ACC112 (cell line): Measurements from ENCODE around the gene ACACA.

ENCODE experiments used
- H2AFZ ChIP-seq: fragments of 200-600 bp; sonication (generic); one replicate; pipeline ENCODE4 v1.6.0; 2017; ENCODE audit warnings: antibody characterized with exemption, low read length; ENCODE audit not compliant: unreplicated experiment
- H3K27ac ChIP-seq: fragments of 200-600 bp; sonication (generic); 2 replicates; pipeline ENCODE4 v1.5.1; 2014; ENCODE audit warnings: low read depth, mild to moderate bottlenecking, antibody characterized with exemption, low read length, moderate library complexity
- H3K27me3 ChIP-seq: fragments of 200-600 bp; sonication (generic); 2 replicates; pipeline ENCODE4 v1.6.1; 2014; ENCODE audit warnings: mild to moderate bottlenecking, antibody characterized with exemption, low read length, moderate library complexity, mixed read lengths; ENCODE audit not compliant: insufficient read depth
- H3K36me3 ChIP-seq: fragments of 200-600 bp; sonication (generic); 2 replicates; pipeline ENCODE4 v1.6.1; 2016; ENCODE audit warnings: mild to moderate bottlenecking, antibody characterized with exemption, low read length, moderate library complexity, mixed read lengths; ENCODE audit not compliant: insufficient read depth
- H3K4me1 ChIP-seq: fragments of 200-600 bp; sonication (generic); one replicate; pipeline ENCODE4 v1.6.1; 2016; ENCODE audit warnings: low read length, mixed read lengths; ENCODE audit not compliant: insufficient read depth, unreplicated experiment, control insufficient read depth
- H3K4me3 ChIP-seq: fragments of 200-600 bp; sonication (generic); 2 replicates; pipeline ENCODE4 v1.5.1; 2014; ENCODE audit warnings: mild to moderate bottlenecking, low read depth, low read length
- H3K79me2 ChIP-seq: fragments of 200-600 bp; sonication (generic); one replicate; pipeline ENCODE4 v1.6.0; 2016; ENCODE audit warnings: low read length; ENCODE audit not compliant: control insufficient read depth, unreplicated experiment, insufficient read depth

ACACA gene

DNA sequence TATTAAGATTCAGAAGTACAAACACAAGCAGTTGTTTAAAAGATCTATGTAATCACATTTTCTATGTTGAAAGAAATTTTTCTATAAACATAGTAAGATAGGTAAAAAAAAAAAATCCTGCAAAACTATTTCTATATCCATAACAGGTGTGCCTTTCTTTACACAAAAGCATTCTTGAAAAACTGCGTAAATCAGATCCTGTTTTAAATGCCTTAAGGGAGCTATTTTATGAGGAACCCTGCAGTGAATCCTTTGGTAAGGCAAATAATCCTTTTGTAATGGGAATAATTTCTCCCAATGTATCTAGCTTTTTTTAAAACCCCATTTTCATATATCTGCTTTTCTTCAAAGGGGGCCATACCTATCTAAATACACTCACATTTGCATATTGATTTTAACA, 300.6 kb downstream of the ACACA start:
- H3K27me3 ChIP-seq: no peaks in the 10 kb centered on the region
- no peak overlapping the region for H3K4me3 ChIP-seq
- H3K79me2 ChIP-seq: no peaks in the 10 kb centered on the region
- no peak overlapping the region for H2AFZ ChIP-seq
- no peaks in the 10 kb centered on the region for H3K4me1 ChIP-seq
- no peak overlapping the region for H3K27ac ChIP-seq
- H3K36me3 ChIP-seq: peaks cover 8% of the 10 kb centered on the region

DNA sequence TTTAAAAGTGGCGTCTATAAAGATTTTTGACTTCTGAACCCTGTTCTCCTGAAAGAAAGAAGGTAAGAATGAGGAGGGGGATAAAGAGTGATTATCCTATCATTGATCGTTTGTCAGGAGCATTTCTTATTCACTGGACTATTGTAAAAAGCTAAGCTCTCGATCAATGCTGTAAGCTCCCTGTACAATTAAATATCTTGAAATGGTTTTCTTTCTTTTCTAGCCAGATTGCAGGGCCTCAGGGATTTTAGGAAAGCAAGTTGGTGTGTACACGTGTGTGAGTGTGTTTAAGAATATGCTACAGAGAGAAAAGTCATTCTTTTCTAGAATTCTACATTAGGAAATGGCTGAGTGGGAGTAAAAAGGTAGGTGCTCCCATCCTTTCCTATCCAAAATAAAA, 303.4 kb downstream of the ACACA start:
- no peak overlapping the region for H3K4me3 ChIP-seq
- no peak overlapping the region for H3K27ac ChIP-seq
- H2AFZ ChIP-seq: no peak overlapping the region
- no peaks in the 10 kb centered on the region for H3K4me1 ChIP-seq
- peaks cover 3% of the 10 kb centered on the region for H3K36me3 ChIP-seq
- no peaks in the 10 kb centered on the region for H3K27me3 ChIP-seq
- no peaks in the 10 kb centered on the region for H3K79me2 ChIP-seq

DNA sequence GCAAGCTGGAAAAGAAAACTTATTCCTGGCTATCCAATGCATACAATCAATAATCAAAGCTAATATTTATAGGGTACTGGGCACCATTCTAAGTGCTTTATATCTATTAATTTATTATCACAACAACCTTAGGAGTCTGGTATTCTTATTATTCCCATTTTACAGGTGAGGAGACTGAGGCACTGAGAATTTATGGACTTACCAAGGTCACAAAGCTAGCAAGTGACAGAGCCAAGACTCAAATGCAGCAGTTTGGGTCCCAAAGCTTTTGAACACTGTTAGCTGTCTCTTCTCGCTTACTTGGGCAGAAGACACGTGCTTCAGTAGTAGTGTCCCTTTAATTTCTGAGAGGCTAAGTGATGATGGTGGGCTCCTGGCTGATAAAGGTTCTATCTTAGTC, 305.3 kb downstream of the ACACA start:
- Histone ChIP-seq H3K27ac (no peak overlapping the region), H3K36me3 (peaks cover 6% of the 10 kb centered on the region; the same call in 1 of the 2 replicates), H3K4me1 (no peaks in the 10 kb centered on the region), H3K4me3 (no peak overlapping the region), H2AFZ (no peak overlapping the region), H3K79me2 (no peaks in the 10 kb centered on the region), H3K27me3 (no peaks in the 10 kb centered on the region)

DNA sequence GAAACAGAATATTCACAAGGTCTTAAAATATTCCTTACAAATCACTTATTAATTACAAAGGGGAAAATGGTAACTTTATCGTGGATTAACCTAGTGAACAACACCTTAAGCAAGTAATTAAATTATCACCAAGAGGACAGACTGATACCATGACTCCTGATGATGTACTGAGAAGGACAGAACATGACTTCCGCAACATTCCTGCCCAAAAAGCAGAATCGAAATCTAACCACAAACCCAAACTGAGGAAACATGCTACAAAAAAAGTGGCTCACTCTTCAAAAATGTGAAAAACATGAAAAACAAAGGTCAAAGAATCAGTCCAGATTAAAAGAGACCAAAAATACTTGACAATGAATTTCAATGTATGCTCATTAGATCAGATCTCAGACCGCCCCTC, 306.4 kb downstream of the ACACA start:
- Histone ChIP-seq H3K36me3 (peaks cover 6% of the 10 kb centered on the region; the same call in 1 of the 2 replicates), H3K4me1 (no peaks in the 10 kb centered on the region), H3K27me3 (no peaks in the 10 kb centered on the region), H2AFZ (no peak overlapping the region), H3K79me2 (no peaks in the 10 kb centered on the region), H3K4me3 (no peak overlapping the region), H3K27ac (no peak overlapping the region)

DNA sequence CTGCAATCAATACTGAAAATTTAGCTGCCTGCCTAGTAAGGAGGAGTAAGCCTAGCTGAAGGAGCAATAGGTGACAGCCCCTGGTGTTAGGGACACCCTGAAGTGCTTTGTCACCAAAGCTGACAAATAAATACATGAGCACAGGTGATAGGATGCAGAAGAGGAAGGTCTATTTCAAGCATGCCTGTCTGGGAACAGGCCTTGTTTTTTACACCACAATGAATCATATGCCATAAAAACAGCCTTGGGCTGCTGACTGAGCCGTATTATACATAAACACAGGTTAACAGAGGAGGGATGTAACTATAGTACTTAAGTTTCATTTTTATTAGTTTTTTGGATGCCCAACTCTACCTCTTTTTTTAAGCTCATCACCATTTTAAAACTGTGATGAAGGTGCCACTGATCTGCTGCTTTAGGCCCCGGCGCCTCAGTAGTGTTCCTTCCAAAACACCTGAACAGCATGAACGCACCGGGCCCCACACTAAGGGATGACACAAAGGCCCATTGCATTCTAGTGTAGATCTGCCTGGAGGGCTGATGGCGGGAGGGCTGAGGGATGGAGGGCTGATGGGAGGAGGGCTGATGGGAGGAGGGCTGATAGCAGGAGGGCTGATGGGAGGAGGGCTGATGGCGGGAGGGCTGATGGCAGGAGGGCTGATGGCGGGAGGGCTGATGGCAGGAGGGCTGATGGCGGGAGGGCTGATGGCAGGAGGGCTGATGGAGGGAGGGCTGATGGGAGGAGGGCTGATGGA, 307.5 kb downstream of the ACACA start:
- H2AFZ ChIP-seq: no peak overlapping the region
- no peaks in the 10 kb centered on the region for H3K4me1 ChIP-seq
- H3K36me3 ChIP-seq: peaks cover 3% of the 10 kb centered on the region; the same call in 1 of the 2 replicates
- no peaks in the 10 kb centered on the region for H3K27me3 ChIP-seq
- no peak overlapping the region for H3K4me3 ChIP-seq
- no peaks in the 10 kb centered on the region for H3K79me2 ChIP-seq
- no peak overlapping the region for H3K27ac ChIP-seq

DNA sequence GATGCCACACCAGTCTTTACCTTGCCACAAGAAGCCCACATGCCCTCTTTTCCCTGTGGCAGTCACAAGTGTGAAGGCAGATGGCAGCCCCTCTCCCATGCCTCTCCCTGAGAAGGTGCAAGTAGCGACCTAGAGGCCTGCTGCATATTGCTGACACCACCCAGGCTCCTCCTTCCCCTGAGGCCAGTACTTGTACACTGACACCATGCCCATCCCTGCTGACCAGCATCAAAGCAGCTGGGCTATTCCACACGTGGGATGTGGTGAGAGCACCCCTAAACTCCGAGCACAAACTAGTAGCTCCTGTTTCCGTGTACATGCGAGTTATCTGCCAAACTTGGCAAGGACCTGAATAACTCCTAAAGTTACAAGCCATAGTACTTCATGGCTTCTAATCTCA, 308.5 kb downstream of the ACACA start:
- Histone ChIP-seq H2AFZ (no peak overlapping the region), H3K4me1 (no peaks in the 10 kb centered on the region), H3K27ac (no peak overlapping the region), H3K79me2 (no peaks in the 10 kb centered on the region), H3K4me3 (no peak overlapping the region), H3K36me3 (peaks cover 3% of the 10 kb centered on the region; the same call in 1 of the 2 replicates), H3K27me3 (no peaks in the 10 kb centered on the region)

DNA sequence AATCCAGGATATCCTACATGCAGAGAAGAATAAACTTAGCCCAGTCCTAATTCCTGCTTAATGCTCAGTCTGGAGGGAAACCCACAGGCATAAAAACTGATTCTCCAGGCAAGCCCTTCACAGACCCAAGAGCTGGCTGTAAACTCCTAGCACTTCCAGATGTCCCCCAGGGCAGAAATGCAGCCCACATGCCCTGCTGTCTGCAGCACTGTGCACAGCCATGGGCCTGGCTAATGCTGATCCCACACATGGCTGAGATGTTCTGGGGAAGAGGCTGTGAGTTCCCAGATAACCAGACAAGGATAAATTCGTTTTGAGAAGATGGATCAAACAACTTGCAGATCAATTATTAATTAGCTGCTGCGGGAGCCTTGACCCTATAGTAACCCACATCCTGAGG, 309.5 kb downstream of the ACACA start:
- Histone ChIP-seq H3K27me3 (no peaks in the 10 kb centered on the region), H3K4me3 (no peak overlapping the region), H3K79me2 (no peaks in the 10 kb centered on the region), H2AFZ (no peak overlapping the region), H3K36me3 (peaks cover 3% of the 10 kb centered on the region; the same call in 1 of the 2 replicates), H3K4me1 (no peaks in the 10 kb centered on the region), H3K27ac (no peak overlapping the region)

DNA sequence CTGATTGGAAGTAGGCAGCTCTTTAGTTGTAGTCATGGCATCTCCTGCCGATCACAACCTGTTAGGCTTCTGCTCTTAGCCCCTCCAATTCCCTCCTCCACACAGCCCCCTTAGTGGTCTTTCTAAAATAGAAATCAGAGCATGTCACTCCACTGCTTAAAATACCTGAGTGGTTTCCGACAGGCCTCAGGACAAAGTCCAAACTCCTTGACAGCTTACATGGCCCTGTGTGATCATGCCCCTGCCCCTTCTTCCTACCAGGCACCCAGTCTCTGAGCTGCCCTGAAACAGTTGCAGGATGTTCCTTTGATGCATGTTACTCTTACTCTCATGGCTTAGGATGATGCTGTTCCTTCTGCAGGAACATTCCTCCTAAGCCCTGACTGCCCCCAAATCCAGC, 310.6 kb downstream of the ACACA start:
- H3K27me3 ChIP-seq: no peaks in the 10 kb centered on the region
- no peaks in the 10 kb centered on the region for H3K79me2 ChIP-seq
- H3K36me3 ChIP-seq: peaks cover 3% of the 10 kb centered on the region; the same call in 1 of the 2 replicates
- no peak overlapping the region for H3K4me3 ChIP-seq
- no peak overlapping the region for H3K27ac ChIP-seq
- H2AFZ ChIP-seq: no peak overlapping the region
- no peaks in the 10 kb centered on the region for H3K4me1 ChIP-seq

DNA sequence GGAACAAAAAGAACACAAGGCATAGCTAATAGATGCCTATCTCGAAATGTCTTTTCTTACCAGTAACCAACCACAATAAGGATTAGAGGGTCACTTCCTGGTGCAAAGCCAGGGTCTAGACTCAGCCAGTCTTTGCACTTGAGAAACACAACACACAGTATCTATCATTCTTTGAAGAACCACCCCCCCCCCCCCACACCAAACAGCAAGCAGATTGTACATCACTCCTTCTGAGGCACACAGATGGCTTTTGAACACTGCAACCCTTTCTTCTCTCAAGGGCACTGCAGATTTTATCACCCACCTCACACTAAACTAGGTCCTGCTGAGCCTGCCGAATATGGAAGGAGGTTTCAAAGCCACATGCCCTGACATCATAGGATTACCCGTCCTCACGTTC, 312.2 kb downstream of the ACACA start:
- Histone ChIP-seq H3K4me1 (no peaks in the 10 kb centered on the region), H3K4me3 (no peak overlapping the region), H3K36me3 (peaks cover 4% of the 10 kb centered on the region; the same call in 1 of the 2 replicates), H3K79me2 (no peaks in the 10 kb centered on the region), H3K27me3 (no peaks in the 10 kb centered on the region), H3K27ac (no peak overlapping the region), H2AFZ (no peak overlapping the region)

DNA sequence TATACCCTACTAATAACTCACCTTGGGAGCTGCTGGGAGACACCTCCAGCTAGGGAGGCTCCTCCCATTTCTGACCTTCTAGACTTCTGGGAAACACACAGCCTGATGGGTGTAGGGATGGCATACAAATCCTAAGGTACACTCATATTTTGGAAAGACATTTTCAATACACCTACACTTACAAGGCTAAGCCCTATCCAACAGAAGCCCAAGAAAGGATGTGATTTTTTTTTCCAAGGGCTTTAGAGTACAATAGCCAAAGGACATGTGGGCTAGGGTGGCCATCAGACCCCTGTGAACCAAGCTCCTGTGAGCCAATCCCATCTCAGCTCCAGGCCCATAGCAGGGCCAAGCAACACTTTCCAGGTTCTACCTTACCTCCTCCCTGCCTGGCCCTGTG, 313.9 kb downstream of the ACACA start:
- H2AFZ ChIP-seq: no peak overlapping the region
- H3K27me3 ChIP-seq: no peaks in the 10 kb centered on the region
- H3K36me3 ChIP-seq: peaks cover 15% of the 10 kb centered on the region; the same call in 1 of the 2 replicates
- H3K79me2 ChIP-seq: no peaks in the 10 kb centered on the region
- no peak overlapping the region for H3K27ac ChIP-seq
- H3K4me3 ChIP-seq: no peak overlapping the region
- H3K4me1 ChIP-seq: no peaks in the 10 kb centered on the region

DNA sequence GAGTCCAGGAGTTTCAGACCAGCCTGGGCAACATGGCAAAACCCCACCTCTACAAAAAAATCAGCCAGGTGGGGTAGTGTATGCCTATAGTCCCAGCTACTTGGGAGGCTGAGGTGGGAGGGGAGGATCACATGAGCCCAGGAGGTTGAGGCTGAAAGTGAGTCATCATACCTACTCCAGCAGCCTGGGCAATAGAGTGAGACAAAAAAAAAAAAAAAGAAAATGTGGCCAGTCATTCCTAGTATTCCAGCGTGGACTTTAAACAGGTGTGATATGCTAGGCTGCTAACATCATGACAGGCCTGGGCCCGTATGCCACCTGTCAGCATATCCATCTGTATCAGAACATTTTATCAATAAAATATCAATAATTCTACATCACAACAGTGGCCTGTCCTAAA, 314.6 kb downstream of the ACACA start:
- Histone ChIP-seq H3K27ac (no peak overlapping the region), H3K79me2 (no peaks in the 10 kb centered on the region), H2AFZ (no peak overlapping the region), H3K27me3 (no peaks in the 10 kb centered on the region), H3K4me1 (no peaks in the 10 kb centered on the region), H3K4me3 (no peak overlapping the region), H3K36me3 (peaks cover 13% of the 10 kb centered on the region; the same call in 1 of the 2 replicates)
